Activated CD8-positive, alpha-beta T cell treated with anti-CD3 and anti-CD28 coated beads, Interleukin-2, amount 10 ng/mL, durations not matched to agents 7 days and 5 days (primary cell): ENCODE measurements around the gene BEGAIN. TPM values are rescaled to one million over a fixed set of nuclear protein-coding genes. Genes with fewer than 3 reads are reported as not detected.

ENCODE experiments used
- ATAC-seq: fragments of 150-1000 bp; cut with Tn5 transposase; one replicate; pipeline ENCODE4 v1.10.0; 2021; ENCODE audit warnings: moderate library complexity
- CTCF ChIA-PET: fragments of 350-600 bp; sonication (Branson Sonifier 250); formaldehyde crosslinking; loops from one replicate; lab custom pipeline; 2021; ENCODE audit warnings: antibody characterized with exemption; lab: Charles Lee
- POLR2A ChIA-PET: fragments of 350-600 bp; sonication (Branson Sonifier 250); formaldehyde crosslinking; loops from one replicate; lab custom pipeline; 2021; ENCODE audit warnings: antibody characterized with exemption; lab: Charles Lee
- DNase-seq: peaks from one replicate; pipeline ENCODE4 v3.0.0-alpha.2; 2020
- H3K27ac Mint-ChIP-seq: one replicate; pipeline ENCODE4 v1.8.0; 2021; ENCODE audit warnings: mild to moderate bottlenecking, mixed read lengths
- H3K27me3 Mint-ChIP-seq: one replicate; pipeline ENCODE4 v1.8.0; 2021; ENCODE audit warnings: low read depth, mixed read lengths
- H3K36me3 Mint-ChIP-seq: one replicate; pipeline ENCODE4 v1.8.0; 2021; ENCODE audit warnings: low read depth, mixed read lengths
- H3K4me1 Mint-ChIP-seq: one replicate; pipeline ENCODE4 v1.8.0; 2021; ENCODE audit warnings: low read depth, mixed read lengths
- H3K4me3 Mint-ChIP-seq: one replicate; pipeline ENCODE4 v1.8.0; 2021; ENCODE audit warnings: mild to moderate bottlenecking, mixed read lengths
- H3K9me3 Mint-ChIP-seq: one replicate; pipeline ENCODE4 v1.8.0; 2022; ENCODE audit warnings: mixed read lengths; ENCODE audit not compliant: insufficient read depth
- total RNA-seq, 2 experiments: library from RNA; stranded (reverse); gene quantifications; one replicate each; pipeline ENCODE4 v1.2.3, GENCODE V29; 2021

The BEGAIN gene
- total RNA-seq, 2 experiments from 2014 or later = 0.70 to 1.2 TPM

DNA sequence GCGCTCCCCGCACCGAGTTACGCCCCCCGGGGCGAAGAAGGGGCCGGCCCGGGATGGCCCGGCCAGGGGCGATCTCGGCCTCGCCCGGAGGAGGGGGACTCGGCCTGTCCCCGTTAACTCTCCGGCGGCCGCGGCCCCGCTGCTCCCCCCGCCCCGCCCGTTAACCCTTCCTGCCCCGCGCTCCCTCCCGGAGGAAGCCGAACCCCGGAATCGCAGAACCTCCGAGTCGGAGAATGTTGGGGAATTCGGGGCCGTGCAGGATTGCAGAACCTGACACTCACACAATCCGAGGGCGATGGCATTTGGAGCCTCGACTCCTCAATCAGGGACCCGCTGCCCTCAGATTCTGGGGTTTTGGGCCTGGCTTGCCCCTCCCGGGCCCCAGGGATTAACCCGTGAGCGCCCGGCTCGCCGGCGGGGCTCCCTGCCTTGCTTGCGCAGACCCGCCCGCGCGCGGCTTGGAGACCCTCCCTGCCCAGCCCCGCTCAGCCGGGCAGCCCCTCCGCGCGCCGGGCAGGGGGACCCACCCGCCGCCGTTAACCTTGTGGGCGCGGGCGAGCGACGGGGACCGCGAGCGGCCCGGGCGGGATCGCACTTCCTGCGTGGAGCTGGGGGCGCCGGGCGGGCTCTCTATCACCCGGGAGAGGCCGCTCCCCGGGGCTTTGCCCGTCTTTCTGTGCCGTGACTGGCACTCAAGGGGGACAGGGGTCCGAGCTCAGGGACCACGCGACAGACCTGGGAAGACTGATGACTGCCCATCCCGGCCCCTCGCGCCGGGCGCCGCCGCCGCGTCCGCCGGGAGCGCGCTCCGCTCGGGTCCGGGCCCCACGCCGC is 18.8 kb downstream of the BEGAIN start:
- no peak overlapping the region for H3K4me3 Mint-ChIP-seq
- CTCF ChIA-PET = no interaction called here

DNA sequence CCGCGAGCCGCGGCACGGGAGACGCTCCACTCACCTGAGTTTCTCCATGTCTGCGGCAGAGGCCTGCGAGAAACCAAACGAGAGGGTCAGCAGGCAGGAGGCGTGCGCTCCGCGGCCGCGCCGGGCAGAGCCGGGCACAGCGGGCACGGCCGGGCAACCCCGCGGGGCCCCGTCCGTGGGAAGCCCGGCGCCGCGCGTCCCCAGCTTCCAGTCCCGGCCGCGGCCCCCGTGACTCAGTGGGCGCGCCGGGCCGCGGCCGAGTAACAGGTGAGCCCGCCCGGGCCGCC is 19.4 kb downstream of the BEGAIN start:
- CTCF ChIA-PET = no interaction called here
- H3K9me3 Mint-ChIP-seq = no peaks in the 10 kb centered on the region
- no peak overlapping the region for H3K27ac Mint-ChIP-seq

More for the DNA sequence above, 18.8 kb downstream of the BEGAIN start:
- POLR2A ChIA-PET = no interaction called here
- ATAC-seq = peak; percentile 9
- no peak overlapping the region for H3K27ac Mint-ChIP-seq
- no peak for DNase-seq
- no peaks in the 10 kb centered on the region for H3K9me3 Mint-ChIP-seq
- H3K4me1 Mint-ChIP-seq = peaks cover 5% of the 10 kb centered on the region
- peaks cover 36% of the 10 kb centered on the region for H3K27me3 Mint-ChIP-seq
- H3K36me3 Mint-ChIP-seq = no peaks in the 10 kb centered on the region

DNA sequence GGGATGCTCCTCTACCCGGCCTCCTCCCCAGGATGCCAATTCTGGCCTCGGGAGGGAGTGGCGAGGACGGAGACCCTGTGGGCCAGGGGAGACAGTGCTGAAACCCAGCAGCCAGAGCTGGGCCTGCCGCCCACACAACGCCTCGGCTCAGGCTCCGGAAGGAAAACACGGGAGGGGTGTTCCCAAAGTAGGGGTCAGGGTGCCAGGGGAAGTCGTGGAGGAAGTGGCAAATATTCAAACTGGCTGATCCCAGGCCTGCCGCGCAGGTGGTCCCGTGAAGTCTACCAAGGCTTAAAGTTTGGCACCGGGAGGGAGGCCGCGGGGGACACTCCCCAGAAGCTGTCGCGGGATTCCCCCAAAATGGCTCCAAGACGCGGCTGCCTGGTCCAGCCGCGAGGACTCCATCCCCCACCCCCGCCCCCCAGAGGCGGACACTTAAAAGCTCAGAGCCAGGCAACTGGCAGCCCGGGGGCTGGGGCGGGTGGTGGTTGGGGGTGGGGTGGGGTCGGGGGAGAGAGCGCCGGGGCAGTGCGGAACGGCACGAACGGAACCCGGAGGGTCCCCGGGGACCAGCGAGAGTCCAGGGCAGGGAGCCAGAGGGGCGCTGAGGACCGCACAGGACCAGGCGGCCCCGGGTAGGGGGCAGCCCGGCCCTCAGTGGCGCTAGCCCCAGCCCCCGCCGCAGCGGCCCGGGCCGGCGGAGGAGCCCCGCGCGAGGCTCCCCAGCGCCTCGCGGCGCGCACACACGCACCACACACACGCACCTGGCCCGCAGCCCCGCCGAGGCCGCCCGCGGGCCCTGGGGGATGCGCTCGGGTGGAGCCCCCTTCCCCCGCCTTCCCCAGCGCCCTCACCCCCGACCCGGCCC is 20.0 kb downstream of the BEGAIN start:
- Mint-ChIP-seq H3K27ac (no peak overlapping the region), H3K4me1 (peaks cover 2% of the 10 kb centered on the region), H3K36me3 (no peaks in the 10 kb centered on the region), H3K27me3 (peaks cover 33% of the 10 kb centered on the region), H3K4me3 (peak overlapping the region; percentile 22), H3K9me3 (no peaks in the 10 kb centered on the region)
- peak; percentile 14 for ATAC-seq
- ChIA-PET CTCF (no interaction called here), POLR2A (no interaction called here)
- no peak for DNase-seq

More for the DNA sequence above, 19.4 kb downstream of the BEGAIN start:
- Mint-ChIP-seq H3K36me3 (no peaks in the 10 kb centered on the region), H3K27me3 (peaks cover 38% of the 10 kb centered on the region), H3K4me3 (no peak overlapping the region), H3K4me1 (peaks cover 3% of the 10 kb centered on the region)
- DNase-seq = no peak
- POLR2A ChIA-PET = no interaction called here
- ATAC-seq = peak; percentile 6

DNA sequence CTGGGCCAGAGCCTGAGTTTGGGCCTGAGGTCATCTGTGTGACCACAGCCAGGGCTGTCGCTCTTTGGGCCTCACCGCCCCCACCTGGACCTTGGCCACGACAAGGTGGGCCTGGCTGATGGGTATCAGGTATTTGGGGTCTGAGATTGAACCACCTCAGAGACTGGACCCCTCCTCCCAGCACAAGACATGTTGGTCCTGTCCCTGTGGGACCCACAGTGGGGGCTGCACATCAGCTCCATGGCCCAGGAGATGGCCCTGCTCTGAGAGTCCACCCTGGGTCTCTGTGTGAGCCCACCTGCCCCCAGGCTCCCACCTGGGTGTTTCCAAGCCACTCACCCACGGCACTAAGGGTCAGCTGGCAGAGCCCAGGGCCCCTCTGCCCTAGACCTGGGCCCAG is 20.6 kb downstream of the BEGAIN start:
- Mint-ChIP-seq H3K27ac (no peak overlapping the region), H3K36me3 (no peaks in the 10 kb centered on the region), H3K4me1 (peaks cover 2% of the 10 kb centered on the region), H3K27me3 (peaks cover 33% of the 10 kb centered on the region), H3K9me3 (no peaks in the 10 kb centered on the region), H3K4me3 (no peak overlapping the region)
- DNase-seq = no peak
- CTCF ChIA-PET = no interaction called here
- ATAC-seq = no peak
- POLR2A ChIA-PET = no interaction called here

DNA sequence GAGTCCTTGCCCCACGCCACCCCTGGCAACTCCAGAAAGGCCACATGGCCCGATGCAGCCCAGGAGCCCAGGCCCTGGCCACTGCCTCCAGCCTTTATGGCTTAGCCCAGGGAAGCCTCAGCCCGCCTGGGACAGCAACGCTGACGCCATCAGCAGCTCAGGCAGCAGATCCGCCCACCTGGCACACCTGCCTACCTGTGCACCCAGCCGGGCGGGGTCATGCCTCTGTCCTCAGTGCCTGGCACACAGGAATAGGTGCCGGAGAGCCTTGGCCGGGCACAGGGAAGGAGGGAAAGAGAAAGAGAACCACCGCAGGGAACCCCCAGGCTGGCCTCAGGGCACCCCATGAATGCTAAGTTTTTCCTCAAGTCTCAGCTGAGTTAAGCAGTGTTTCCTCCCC is 21.1 kb downstream of the BEGAIN start:
- CTCF ChIA-PET = no interaction called here
- H3K36me3 Mint-ChIP-seq = no peaks in the 10 kb centered on the region

DNA sequence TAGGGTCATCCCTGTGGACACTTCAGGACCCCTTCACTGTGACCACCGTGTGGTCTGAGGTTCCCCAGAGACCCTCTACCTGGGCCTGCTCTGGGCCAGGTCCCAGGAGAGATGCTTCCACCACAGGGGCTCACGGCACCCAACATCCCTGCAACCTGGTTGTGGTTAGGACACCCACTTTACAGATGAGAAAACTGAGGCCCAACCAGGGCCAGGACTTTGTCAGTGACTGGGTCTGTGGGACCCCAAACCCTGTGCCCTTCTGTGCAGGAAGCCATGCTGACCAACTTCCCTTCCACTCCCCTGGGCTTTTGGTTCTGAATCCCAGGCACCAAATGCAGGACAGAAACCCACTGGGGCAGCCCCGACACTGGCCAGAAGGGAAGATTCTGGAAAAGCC is 21.6 kb downstream of the BEGAIN start:
- no peak for DNase-seq
- ChIA-PET POLR2A (no interaction called here), CTCF (no interaction called here)
- Mint-ChIP-seq H3K4me1 (peaks cover 2% of the 10 kb centered on the region), H3K36me3 (no peaks in the 10 kb centered on the region), H3K27me3 (peaks cover 32% of the 10 kb centered on the region), H3K27ac (no peak overlapping the region), H3K4me3 (no peak overlapping the region), H3K9me3 (no peaks in the 10 kb centered on the region)
- ATAC-seq = no peak

More for the DNA sequence above, 21.1 kb downstream of the BEGAIN start:
- Mint-ChIP-seq H3K4me3 (no peak overlapping the region), H3K9me3 (no peaks in the 10 kb centered on the region), H3K4me1 (peaks cover 2% of the 10 kb centered on the region), H3K27ac (no peak overlapping the region), H3K27me3 (peaks cover 33% of the 10 kb centered on the region)
- ATAC-seq (no peak), DNase-seq (no peak)
- POLR2A ChIA-PET = no interaction called here

DNA sequence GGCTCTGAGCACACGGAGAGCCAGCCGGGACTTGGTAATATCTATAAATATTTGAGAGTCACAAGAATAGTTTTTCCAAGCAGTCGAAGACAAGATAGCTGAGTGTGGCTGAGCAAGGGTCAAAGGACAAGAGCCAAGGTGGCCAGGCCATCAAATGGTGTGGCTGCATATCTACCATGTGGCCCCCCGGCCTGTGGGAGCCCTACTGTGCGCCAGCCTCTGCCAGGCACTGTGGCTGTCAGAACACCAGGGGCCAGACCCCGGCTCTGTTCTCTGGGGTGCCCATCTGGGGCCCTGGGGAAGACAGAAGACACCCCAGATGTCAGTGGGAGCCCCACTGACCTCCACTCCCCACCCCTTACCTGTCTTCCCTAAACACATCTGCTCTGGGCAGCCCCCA is 22.7 kb downstream of the BEGAIN start:
- no peak for DNase-seq
- Mint-ChIP-seq H3K36me3 (no peaks in the 10 kb centered on the region), H3K4me3 (no peak overlapping the region), H3K27me3 (peaks cover 24% of the 10 kb centered on the region), H3K4me1 (peaks cover 2% of the 10 kb centered on the region), H3K9me3 (no peaks in the 10 kb centered on the region), H3K27ac (no peak overlapping the region)
- ChIA-PET POLR2A (no interaction called here), CTCF (no interaction called here)
- ATAC-seq = no peak

DNA sequence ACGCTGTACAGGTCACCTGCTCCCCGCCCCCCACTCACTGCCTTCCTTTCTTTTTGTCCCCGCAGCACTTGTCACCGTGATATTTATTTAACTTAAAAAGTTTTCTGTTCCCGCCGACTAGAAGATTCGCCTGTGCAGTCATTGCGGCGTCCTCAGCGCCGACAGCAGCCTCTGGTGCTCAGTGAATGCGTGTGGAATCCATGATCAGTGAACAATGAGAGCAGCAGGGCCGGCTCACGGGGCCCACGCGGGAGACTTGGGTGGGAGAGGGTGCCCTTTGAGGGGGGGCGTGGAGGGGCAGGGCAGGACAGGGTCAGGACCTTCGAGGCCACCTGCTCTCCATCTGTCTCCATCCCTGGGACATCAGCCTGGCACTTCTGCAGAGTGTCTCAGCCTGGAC is 24.5 kb downstream of the BEGAIN start:
- H3K27ac Mint-ChIP-seq = no peak overlapping the region
- H3K27me3 Mint-ChIP-seq = peaks cover 23% of the 10 kb centered on the region
- H3K36me3 Mint-ChIP-seq = no peaks in the 10 kb centered on the region
- ChIA-PET CTCF (no interaction called here), POLR2A (no interaction called here)
- H3K4me3 Mint-ChIP-seq = no peak overlapping the region
- ATAC-seq (no peak), DNase-seq (no peak)
- peaks cover 5% of the 10 kb centered on the region for H3K4me1 Mint-ChIP-seq
- H3K9me3 Mint-ChIP-seq = no peaks in the 10 kb centered on the region

DNA sequence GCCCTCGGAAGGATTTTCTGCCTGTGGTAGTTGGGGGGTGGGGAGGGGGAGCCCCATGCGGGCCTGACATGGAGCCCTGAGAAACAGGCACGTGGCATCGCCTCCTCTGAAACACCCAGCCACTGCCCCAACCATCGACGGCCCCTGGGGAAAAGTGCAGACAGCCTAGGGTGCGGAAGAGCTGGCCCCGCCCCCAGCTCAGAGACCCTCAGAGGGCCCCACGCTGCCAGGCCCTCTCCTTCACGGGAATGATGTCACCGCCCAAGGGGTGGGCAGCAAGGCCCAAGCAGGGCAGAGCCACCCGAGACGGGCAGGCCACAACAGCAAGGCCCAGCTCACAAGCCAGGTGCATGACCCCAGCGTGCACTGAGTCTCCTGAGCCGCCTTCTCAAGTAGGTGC is 26.2 kb downstream of the BEGAIN start:
- no peak for ATAC-seq
- no peak overlapping the region for H3K27ac Mint-ChIP-seq
- H3K4me3 Mint-ChIP-seq = no peak overlapping the region
- POLR2A ChIA-PET = no interaction called here
- CTCF ChIA-PET = no interaction called here
- DNase-seq = no peak
- H3K9me3 Mint-ChIP-seq = no peaks in the 10 kb centered on the region
- peaks cover 6% of the 10 kb centered on the region for H3K4me1 Mint-ChIP-seq
- H3K27me3 Mint-ChIP-seq = peaks cover 11% of the 10 kb centered on the region
- H3K36me3 Mint-ChIP-seq = no peaks in the 10 kb centered on the region

DNA sequence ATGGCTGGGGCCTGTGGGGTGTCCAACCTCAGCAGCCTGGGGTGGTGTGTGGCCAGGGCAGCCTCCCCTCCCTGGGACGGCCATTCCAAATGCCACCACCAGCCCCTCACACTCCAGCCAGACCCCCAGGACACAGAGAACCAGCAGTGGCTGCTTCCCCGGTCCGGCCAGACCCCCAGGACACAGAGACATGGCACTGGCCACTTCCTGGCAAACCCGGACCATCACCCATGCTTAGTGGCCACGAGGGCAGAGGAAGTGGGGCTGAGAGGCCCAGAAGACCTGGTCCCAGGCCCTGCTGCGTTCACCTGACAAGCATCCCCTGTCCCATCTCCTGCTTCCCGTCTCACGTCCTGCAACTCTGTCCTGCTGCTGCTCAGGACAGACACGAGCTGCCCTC is 26.7 kb downstream of the BEGAIN start:
- no peak for DNase-seq
- Mint-ChIP-seq H3K27ac (no peak overlapping the region), H3K9me3 (no peaks in the 10 kb centered on the region), H3K4me3 (no peak overlapping the region), H3K36me3 (no peaks in the 10 kb centered on the region), H3K4me1 (peaks cover 6% of the 10 kb centered on the region), H3K27me3 (peaks cover 11% of the 10 kb centered on the region)
- CTCF ChIA-PET = interaction anchor here (1.2 kb wide), 1 partner anchor 86 kb away, joined by 3 read pairs; no protein-coding TSS in a partner anchor
- ATAC-seq = no peak
- POLR2A ChIA-PET = no interaction called here

DNA sequence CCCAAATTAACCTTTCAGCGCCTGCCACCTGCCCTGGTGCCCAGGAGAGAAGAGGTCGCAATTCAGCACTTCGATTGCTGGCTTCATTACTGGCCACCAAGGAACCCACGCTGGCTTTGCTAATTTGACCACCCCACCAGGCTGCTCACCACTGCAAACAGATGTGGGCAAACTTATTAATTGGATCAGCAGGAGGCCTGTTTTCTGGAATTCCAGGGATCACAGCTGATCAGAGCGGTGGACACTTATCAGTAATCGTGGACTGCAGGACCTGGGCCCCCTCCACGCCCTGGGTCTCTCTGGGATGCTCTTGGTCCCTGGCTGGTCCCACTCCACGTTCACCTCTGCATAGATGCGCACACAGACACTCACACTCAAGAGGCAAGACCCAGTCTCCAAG is 27.8 kb downstream of the BEGAIN start:
- no peak overlapping the region for H3K27ac Mint-ChIP-seq
- ATAC-seq (no peak), DNase-seq (no peak)
- peaks cover 6% of the 10 kb centered on the region for H3K4me1 Mint-ChIP-seq
- H3K36me3 Mint-ChIP-seq = no peaks in the 10 kb centered on the region
- ChIA-PET POLR2A (no interaction called here), CTCF (interaction anchor here (1.2 kb wide), 1 partner anchor 87 kb away, joined by 3 read pairs; no protein-coding TSS in a partner anchor)
- H3K4me3 Mint-ChIP-seq = no peak overlapping the region
- H3K27me3 Mint-ChIP-seq = peaks cover 7% of the 10 kb centered on the region
- no peaks in the 10 kb centered on the region for H3K9me3 Mint-ChIP-seq

DNA sequence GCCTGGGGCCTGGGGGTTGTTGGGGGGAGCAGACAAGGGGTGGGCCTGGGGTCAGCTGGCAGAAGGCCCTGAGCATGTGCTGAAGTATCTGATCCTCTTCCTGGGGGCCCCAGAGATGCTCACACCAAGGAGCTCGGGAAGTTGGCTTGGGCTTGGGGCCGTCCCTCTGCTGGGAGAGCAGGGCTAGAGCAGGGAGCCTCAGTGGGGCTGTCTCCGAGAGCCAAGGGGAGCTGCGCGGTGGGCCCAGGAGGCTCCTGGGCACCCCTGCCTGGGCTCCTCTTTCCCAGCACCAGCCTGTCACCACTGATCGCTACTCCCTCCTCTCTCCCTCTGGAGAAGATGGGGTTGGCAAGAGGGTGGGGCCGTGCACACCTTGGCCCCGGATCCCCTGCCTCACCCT is 28.3 kb downstream of the BEGAIN start:
- Mint-ChIP-seq H3K9me3 (no peaks in the 10 kb centered on the region), H3K4me1 (peaks cover 6% of the 10 kb centered on the region), H3K36me3 (no peaks in the 10 kb centered on the region), H3K27ac (no peak overlapping the region), H3K4me3 (no peak overlapping the region), H3K27me3 (peaks cover 7% of the 10 kb centered on the region)
- ATAC-seq = no peak
- POLR2A ChIA-PET = no interaction called here
- CTCF ChIA-PET = no interaction called here
- no peak for DNase-seq
